GM21367 (cell line): Measurements from ENCODE around the gene PMAIP1.

Experiments used
- ATAC-seq: cut with Tn5 transposase; IDR thresholded peaks from one replicate; pipeline ENCODE4 v1.9.1; 2021; ENCODE audit not compliant: unreplicated experiment

Gene PMAIP1

DNA sequence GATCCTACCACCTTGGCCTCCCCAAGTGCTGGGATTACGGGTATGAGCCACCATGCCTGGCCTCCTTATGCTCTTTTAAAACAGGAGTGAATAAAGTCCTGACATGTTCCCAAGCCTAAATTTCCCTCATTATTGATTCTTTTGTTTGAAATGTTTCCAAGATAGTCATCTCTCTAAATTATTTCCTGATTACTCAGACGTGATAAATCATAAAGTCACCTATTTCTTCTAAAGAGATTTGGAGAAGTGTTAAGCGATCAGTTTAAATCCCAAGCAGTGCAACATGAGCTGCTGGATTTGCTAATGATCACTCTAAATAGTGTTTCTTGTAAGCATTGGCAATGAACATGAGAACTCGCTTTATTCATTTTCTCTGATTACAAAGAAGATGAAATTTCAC, 51.8 kb downstream of the PMAIP1 start:
- ATAC-seq: no peak

DNA sequence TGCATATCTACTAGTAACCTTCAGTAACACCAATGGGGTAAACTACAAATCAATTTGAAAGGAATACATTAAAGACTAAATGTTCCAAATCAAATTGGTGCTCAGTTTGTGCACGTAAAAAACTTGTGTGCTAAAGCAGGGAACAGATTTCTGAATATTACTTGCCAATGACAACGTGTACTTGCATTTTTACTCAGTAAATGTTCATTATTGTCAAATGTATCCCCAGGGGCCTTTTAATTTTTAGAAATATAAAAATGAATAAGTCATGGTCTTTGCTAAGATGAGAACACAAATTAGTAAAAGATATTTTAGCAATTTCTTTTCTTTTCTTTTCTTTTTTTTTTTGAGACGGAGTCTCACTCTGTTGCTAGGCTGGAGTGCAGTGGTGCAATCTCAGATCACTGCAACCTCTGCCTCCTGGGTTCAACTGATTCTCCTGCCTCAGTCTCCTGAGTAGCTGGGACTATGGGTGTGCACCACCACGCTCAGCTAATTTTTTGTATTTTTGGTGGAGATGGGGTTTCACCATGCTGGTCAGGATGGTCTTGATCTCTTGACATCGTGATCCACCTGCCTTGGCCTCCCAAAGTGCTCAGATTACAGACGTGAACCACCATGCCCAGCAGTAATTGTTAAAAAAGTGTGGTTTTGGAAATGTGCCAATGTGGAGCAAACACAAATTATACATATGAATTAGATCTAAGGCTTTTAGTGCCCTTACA, 52.6 kb downstream of the PMAIP1 start:
- ATAC-seq: no peak
